Effector CD4-positive, alpha-beta T cell (primary cell): ENCODE measurements around the gene CD52.

ENCODE experiments used
- DNase-seq: peaks from one replicate; pipeline ENCODE4 v3.0.0-alpha.2; 2020

Gene CD52

GRCh38 chr1:26357121-26357602, 39.4 kb downstream of the CD52 start:
- DNase-seq = no peak

GRCh38 chr1:26358411-26359384, 40.9 kb downstream of the CD52 start:
- peak; percentile 71 for DNase-seq

DNA sequence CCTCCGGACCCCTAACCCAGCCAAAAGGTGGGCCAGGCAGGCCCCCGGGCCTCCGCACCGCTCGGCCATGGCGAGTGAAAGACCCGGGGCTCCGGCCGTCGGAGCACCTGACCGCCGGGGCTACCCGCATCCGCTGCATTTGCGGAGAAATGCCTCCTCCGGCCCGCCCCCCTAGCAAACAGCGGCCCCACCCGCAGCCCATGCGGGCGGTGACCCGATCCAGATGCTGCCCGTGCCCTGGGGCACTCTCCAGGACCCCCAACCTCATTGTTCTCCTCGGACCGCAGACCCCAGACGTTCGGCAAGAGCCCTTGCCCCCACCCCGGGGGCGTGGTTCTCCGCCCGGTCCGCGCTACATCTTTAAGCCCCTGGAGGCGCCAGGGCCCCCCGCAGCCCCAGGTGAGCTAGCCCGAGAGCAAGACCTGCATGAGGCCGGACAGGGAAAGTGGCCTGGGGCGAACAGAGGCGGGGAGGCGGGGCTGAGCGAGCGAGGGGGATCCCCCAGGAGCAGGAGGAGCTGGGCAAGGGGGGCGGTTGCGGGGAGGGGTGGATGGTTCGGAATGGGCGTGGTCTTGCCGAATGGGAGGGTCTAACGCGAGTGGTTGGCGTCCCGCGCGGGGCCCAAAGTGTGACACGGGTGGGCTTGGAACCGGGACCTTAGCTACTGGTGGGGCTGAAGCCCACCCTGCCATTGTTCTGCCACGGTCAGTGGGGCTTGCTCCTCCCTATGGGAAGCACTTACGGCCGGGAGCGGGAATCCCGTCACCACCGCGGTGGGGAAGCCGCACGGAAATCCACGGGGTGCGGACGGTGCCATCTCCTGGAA, 42.4 kb downstream of the CD52 start:
- DNase-seq = peak; percentile 38

GRCh38 chr1:26360807-26361604, 43.2 kb downstream of the CD52 start:
- no peak for DNase-seq

- DNase-seq = no peak
Measured at GRCh38 chr1:26361605-26362122, 43.9 kb downstream of the CD52 start.

DNA sequence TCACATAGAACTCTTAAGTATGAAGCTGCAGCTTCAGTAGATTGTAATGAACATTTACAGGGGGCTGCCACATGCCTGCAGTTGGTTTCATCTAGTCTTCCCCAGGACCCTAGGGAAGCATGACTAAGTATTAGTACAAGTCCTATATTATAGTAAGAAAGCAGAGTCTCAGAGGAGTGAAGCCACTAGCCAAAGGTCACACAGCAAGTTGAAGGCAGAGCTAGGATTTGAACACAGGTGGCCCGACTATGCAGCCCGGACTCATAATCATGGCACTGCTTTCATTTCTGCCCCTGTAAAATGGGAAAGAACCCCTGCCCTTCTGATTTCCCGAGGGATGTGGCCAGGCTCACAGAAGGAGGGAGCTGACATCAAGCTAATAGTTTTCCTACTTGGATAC, 44.6 kb downstream of the CD52 start:
- DNase-seq = no peak

DNA sequence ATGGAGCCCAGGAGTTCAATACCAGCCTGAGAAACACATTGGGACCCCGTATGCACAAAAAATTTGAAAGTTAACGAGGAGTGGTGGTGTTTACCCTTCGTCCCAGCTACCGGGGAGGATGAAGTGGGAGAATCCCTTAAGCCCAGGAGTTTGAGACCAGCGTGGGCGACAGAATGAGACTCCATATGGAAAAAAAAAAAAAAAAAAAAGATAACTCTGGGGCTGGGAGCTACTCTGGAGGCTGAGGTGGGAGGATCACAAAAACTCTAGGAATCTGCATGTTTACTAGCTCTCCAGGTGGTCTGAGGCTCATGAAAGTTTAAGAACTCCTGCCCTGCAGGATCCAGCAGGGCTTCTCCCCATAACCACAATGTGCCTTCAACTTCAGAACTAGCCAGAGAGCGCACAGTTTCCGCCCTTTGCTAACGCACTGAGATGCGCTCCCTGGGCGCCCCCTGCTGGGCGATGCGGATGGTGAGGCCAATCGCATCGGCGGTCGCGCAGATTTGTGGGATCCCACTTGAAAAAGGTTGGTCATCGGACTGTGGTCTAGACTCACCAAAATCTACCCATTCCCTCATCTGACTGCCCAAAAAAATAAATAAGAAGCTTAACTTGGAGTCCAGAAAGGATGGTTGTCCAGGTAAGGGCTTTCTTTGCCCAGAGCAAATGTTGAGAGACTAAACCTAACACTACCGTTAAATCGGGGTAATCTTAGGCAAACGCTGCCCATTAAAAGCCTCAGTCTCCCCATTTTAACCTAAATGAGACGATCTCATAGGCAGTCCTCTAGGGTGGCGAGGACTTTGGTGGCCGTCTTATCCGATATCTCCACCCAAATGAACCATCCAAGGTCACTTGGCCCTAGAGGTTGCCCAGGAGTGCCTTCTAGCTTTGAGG, 46.0 kb downstream of the CD52 start:
- peak; percentile 79 for DNase-seq

GRCh38 chr1:26364956-26365355, 47.2 kb downstream of the CD52 start:
- DNase-seq = no peak

- no peak for DNase-seq
Measured at GRCh38 chr1:26367441-26367840, 49.7 kb downstream of the CD52 start.

DNA sequence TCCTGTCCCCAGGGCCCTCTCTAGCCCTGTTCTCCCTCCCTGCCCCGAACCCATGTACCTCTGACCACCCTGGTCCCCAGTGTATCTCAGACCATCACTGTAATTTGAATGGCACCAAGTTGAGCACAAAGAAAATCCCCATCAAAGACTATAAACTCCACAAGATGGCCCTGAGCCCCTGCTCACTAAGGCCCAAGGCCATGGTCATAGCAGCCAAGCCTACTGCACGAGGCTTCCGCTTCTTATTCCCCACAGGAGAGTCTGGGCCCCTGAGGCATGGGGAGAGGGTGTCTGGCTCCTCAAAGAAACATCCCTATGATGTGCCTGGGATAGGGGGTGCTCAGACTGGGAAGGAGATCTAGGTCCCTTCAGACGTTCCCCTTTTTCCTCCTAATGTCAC, 50.2 kb downstream of the CD52 start:
- no peak for DNase-seq

- DNase-seq = no peak
Measured at GRCh38 chr1:26368486-26368885, 50.7 kb downstream of the CD52 start.
